Glomerular visceral epithelial cell (primary cell): ENCODE measurements around the gene MAP6D1.
"Not testable (repeated sequence)": the region's sequence is repeated elsewhere in the genome, so short reads cannot be mapped to it uniquely, and the experiment has no call there.

Experiments used
- DNase-seq: peaks from one replicate; pipeline ENCODE4 v3.0.0-alpha.2; 2016; ENCODE audit errors: extremely low spot score

MAP6D1 gene

GRCh38 chr3:183799461-183799860 is 25.9 kb downstream of the MAP6D1 start:
- no peak for DNase-seq

GRCh38 chr3:183797996-183798395 is 27.4 kb downstream of the MAP6D1 start:
- no peak for DNase-seq

- no peak for DNase-seq
Observed at GRCh38 chr3:183796372-183796771, 29.0 kb downstream of the MAP6D1 start.

- DNase-seq = no peak
Observed at GRCh38 chr3:183794452-183794851, 30.9 kb downstream of the MAP6D1 start.

- no peak for DNase-seq
Observed at GRCh38 chr3:183792976-183793375, 32.4 kb downstream of the MAP6D1 start.

GRCh38 chr3:183790700-183791099 is 34.7 kb downstream of the MAP6D1 start:
- no peak for DNase-seq

- DNase-seq = no peak
Observed at GRCh38 chr3:183789826-183790225, 35.6 kb downstream of the MAP6D1 start.

- not testable (repeated sequence) for DNase-seq
Observed at GRCh38 chr3:183784503-183784902, 40.9 kb downstream of the MAP6D1 start.

- DNase-seq = no peak
Observed at GRCh38 chr3:183782576-183783276, 42.7 kb downstream of the MAP6D1 start.

GRCh38 chr3:183781246-183781645 is 44.1 kb downstream of the MAP6D1 start:
- DNase-seq = no peak

- DNase-seq = no peak
Observed at GRCh38 chr3:183779896-183780465, 45.4 kb downstream of the MAP6D1 start.

- no peak for DNase-seq
Observed at GRCh38 chr3:183777016-183777618, 48.3 kb downstream of the MAP6D1 start.

GRCh38 chr3:183776451-183776850 is 48.9 kb downstream of the MAP6D1 start:
- DNase-seq = not testable (repeated sequence)

- no peak for DNase-seq
Observed at GRCh38 chr3:183775781-183776180, 49.6 kb downstream of the MAP6D1 start.

- no peak for DNase-seq
Observed at GRCh38 chr3:183774631-183775030, 50.7 kb downstream of the MAP6D1 start.

GRCh38 chr3:183769453-183769852 is 55.9 kb downstream of the MAP6D1 start:
- no peak for DNase-seq

- DNase-seq = no peak
Observed at GRCh38 chr3:183768114-183768513, 57.3 kb downstream of the MAP6D1 start.

GRCh38 chr3:183766745-183767606 is 58.4 kb downstream of the MAP6D1 start:
- DNase-seq = peak; percentile 69

- DNase-seq = no peak
Observed at GRCh38 chr3:183766107-183766506, 59.3 kb downstream of the MAP6D1 start.
